Activated CD4-positive, alpha-beta T cell treated with anti-CD3 and anti-CD28 coated beads for 36 hours (primary cell): ENCODE results near the gene TRPM2. TPM values are rescaled to one million over a fixed set of nuclear protein-coding genes. Genes with fewer than 3 reads are reported as not detected.

Source experiments
- ATAC-seq: fragments of 200-7000 bp; cut with Tn5 transposase; one replicate; pipeline ENCODE4 v1.10.0; 2021; ENCODE audit warnings: mild to moderate bottlenecking, moderate library complexity
- CTCF ChIA-PET: fragments of 350-600 bp; sonication (Branson Sonifier 250); formaldehyde crosslinking; loops from one replicate; lab custom pipeline; 2021; ENCODE audit warnings: antibody characterized with exemption; lab: Charles Lee
- POLR2A ChIA-PET: fragments of 350-600 bp; sonication (Branson Sonifier 250); formaldehyde crosslinking; loops from one replicate; lab custom pipeline; 2021; ENCODE audit warnings: antibody characterized with exemption, inconsistent platforms; lab: Charles Lee
- DNase-seq: peaks from one replicate; pipeline ENCODE4 v3.0.0-alpha.2; 2020
- H3K27ac Mint-ChIP-seq: one replicate; pipeline ENCODE4 v1.8.0; 2021; ENCODE audit warnings: mixed read lengths
- H3K27me3 Mint-ChIP-seq: one replicate; pipeline ENCODE4 v1.8.0; 2021; ENCODE audit warnings: mixed read lengths
- H3K36me3 Mint-ChIP-seq: one replicate; pipeline ENCODE4 v1.8.0; 2021; ENCODE audit warnings: low read depth, mixed read lengths
- H3K4me1 Mint-ChIP-seq: one replicate; pipeline ENCODE4 v1.8.0; 2021; ENCODE audit warnings: mixed read lengths
- H3K4me3 Mint-ChIP-seq: one replicate; pipeline ENCODE4 v1.8.0; 2021; ENCODE audit warnings: mild to moderate bottlenecking, moderate library complexity, mixed read lengths
- H3K9me3 Mint-ChIP-seq: one replicate; pipeline ENCODE4 v1.8.0; 2021; ENCODE audit warnings: low read depth, mixed read lengths
- intact Hi-C, 2 experiments: fragments of 100-400 bp; cut with DNase I in 1 of 2; cut with micrococcal nuclease in 1 of 2; formaldehyde crosslinking; loops; one replicate each; pipeline versions ENCODE4 v1.14.2 to v1.15.1; 2022 to 2024; cut with DNase I, micrococcal nuclease
- total RNA-seq, 2 experiments: library from RNA; stranded (reverse); gene quantifications; one replicate each; pipeline ENCODE4 v1.2.3, GENCODE V29; 2021

TRPM2 gene
- total RNA-seq, result 1 to 10 TPM; 1.5 to 1.7 TPM

- Mint-ChIP-seq H3K27me3 (peaks cover 6% of the 10 kb centered on the region), H3K9me3 (no peaks in the 10 kb centered on the region), H3K4me3 (peak within 1 kb of the TSS; percentile 44), H3K36me3 (no peaks in the 10 kb centered on the region), H3K27ac (peak within 1 kb of the TSS; percentile 80), H3K4me1 (peaks cover 43% of the 10 kb centered on the region)
- intact Hi-C loops, result no loop called here
- POLR2A ChIA-PET, result interaction anchor here (1.3 kb wide), 1 partner anchor 22 kb away, joined by 3 read pairs; no protein-coding TSS in a partner anchor
- ATAC-seq (peak; percentile 42), DNase-seq (peak; percentile 48)
- CTCF ChIA-PET, result interaction anchor here (1.6 kb wide), 1 partner anchor 10 kb away, joined by 9 read pairs; no protein-coding TSS in a partner anchor
Observed at GRCh38 chr21:44353191-44353970, at the start of gene TRPM2. TSS of gene TRPM2 (plus strand) at chr21:44353621. CDS start at chr21:44353701, 80 bp downstream.

- POLR2A ChIA-PET, result interaction anchor here (0.6 kb wide), 1 partner anchor 289 kb away, joined by 3 read pairs; no protein-coding TSS in a partner anchor
- intact Hi-C loops, result loop anchor here in 1 of 2 experiments (5.0 kb wide), 1 partner anchor 183 kb away; no protein-coding TSS in a partner anchor
- Mint-ChIP-seq H3K4me1 (peaks cover 40% of the 10 kb centered on the region), H3K27me3 (no peaks in the 10 kb centered on the region), H3K27ac (no peak overlapping the region), H3K9me3 (no peaks in the 10 kb centered on the region), H3K4me3 (no peak overlapping the region), H3K36me3 (peaks cover 27% of the 10 kb centered on the region)
- CTCF ChIA-PET, result interaction anchor here (0.6 to 0.8 kb wide), 2 partner anchors 293 to 1462 kb away, joined by 3 read pairs; no protein-coding TSS in a partner anchor
- ATAC-seq (no peak), DNase-seq (no peak)
Observed at GRCh38 chr21:44304011-44304616, 49.3 kb upstream of the TRPM2 start.

- no peak overlapping the region for H3K4me3 Mint-ChIP-seq
- peaks cover 29% of the 10 kb centered on the region for H3K36me3 Mint-ChIP-seq
- POLR2A ChIA-PET, result no interaction called here
Observed at GRCh38 chr21:44304877-44305293, 48.5 kb upstream of the TRPM2 start.

GRCh38 chr21:44305691-44306090 lies 47.7 kb upstream of the TRPM2 start:
- ChIA-PET POLR2A (no interaction called here), CTCF (interaction anchor here (0.6 kb wide), 1 partner anchor 212 kb away, joined by 4 read pairs; no protein-coding TSS in a partner anchor)
- Mint-ChIP-seq H3K27ac (no peak overlapping the region), H3K36me3 (peaks cover 29% of the 10 kb centered on the region), H3K9me3 (no peaks in the 10 kb centered on the region), H3K4me1 (peaks cover 37% of the 10 kb centered on the region), H3K4me3 (no peak overlapping the region), H3K27me3 (no peaks in the 10 kb centered on the region)
- intact Hi-C loops, result no loop called here
- ATAC-seq (no peak), DNase-seq (no peak)

More at GRCh38 chr21:44304877-44305293, 48.5 kb upstream of the TRPM2 start:
- Mint-ChIP-seq H3K27me3 (no peaks in the 10 kb centered on the region), H3K4me1 (peaks cover 38% of the 10 kb centered on the region), H3K9me3 (no peaks in the 10 kb centered on the region), H3K27ac (peak overlapping the region; percentile 65)
- ATAC-seq (peak; percentile 55), DNase-seq (peak; percentile 71)
- CTCF ChIA-PET, result interaction anchor here (0.6 to 0.8 kb wide), 2 partner anchors 211 to 294 kb away, joined by 3 to 4 read pairs; no protein-coding TSS in a partner anchor
- intact Hi-C loops, result loop anchor here in 1 of 2 experiments (5.0 kb wide), 1 partner anchor 182 kb away; no protein-coding TSS in a partner anchor

GRCh38 chr21:44306936-44307704 lies 46.3 kb upstream of the TRPM2 start:
- H3K36me3 Mint-ChIP-seq, result peaks cover 32% of the 10 kb centered on the region
- CTCF ChIA-PET, result no interaction called here
- no peak overlapping the region for H3K4me3 Mint-ChIP-seq
- no peak for DNase-seq
- no peaks in the 10 kb centered on the region for H3K27me3 Mint-ChIP-seq
- intact Hi-C loops, result no loop called here
- ATAC-seq, result no peak
- no peak overlapping the region for H3K27ac Mint-ChIP-seq
- POLR2A ChIA-PET, result no interaction called here
- no peaks in the 10 kb centered on the region for H3K9me3 Mint-ChIP-seq
- H3K4me1 Mint-ChIP-seq, result peaks cover 23% of the 10 kb centered on the region

GRCh38 chr21:44310628-44311507 lies 42.6 kb upstream of the TRPM2 start:
- Mint-ChIP-seq H3K9me3 (no peaks in the 10 kb centered on the region), H3K27me3 (no peaks in the 10 kb centered on the region), H3K4me3 (no peak overlapping the region), H3K4me1 (peaks cover 2% of the 10 kb centered on the region), H3K27ac (no peak overlapping the region), H3K36me3 (peaks cover 24% of the 10 kb centered on the region)
- ATAC-seq (no peak), DNase-seq (no peak)
- ChIA-PET CTCF (interaction anchor here (0.7 kb wide), 1 partner anchor 73 kb away, joined by 4 read pairs; no protein-coding TSS in a partner anchor), POLR2A (no interaction called here)
- intact Hi-C loops, result no loop called here

- Mint-ChIP-seq H3K4me1 (peaks cover 2% of the 10 kb centered on the region), H3K9me3 (no peaks in the 10 kb centered on the region), H3K4me3 (no peak overlapping the region), H3K27me3 (no peaks in the 10 kb centered on the region), H3K36me3 (peaks cover 25% of the 10 kb centered on the region), H3K27ac (no peak overlapping the region)
- POLR2A ChIA-PET, result no interaction called here
- intact Hi-C loops, result no loop called here
- DNase-seq (no peak), ATAC-seq (no peak)
- CTCF ChIA-PET, result no interaction called here
Observed at GRCh38 chr21:44312089-44312488, 41.3 kb upstream of the TRPM2 start.

GRCh38 chr21:44312716-44313115 lies 40.7 kb upstream of the TRPM2 start:
- Mint-ChIP-seq H3K9me3 (no peaks in the 10 kb centered on the region), H3K27ac (no peak overlapping the region), H3K27me3 (no peaks in the 10 kb centered on the region), H3K4me1 (no peaks in the 10 kb centered on the region), H3K36me3 (peaks cover 21% of the 10 kb centered on the region), H3K4me3 (no peak overlapping the region)
- CTCF ChIA-PET, result no interaction called here
- ATAC-seq (no peak), DNase-seq (no peak)
- intact Hi-C loops, result no loop called here
- POLR2A ChIA-PET, result no interaction called here

- H3K9me3 Mint-ChIP-seq, result no peaks in the 10 kb centered on the region
- H3K4me3 Mint-ChIP-seq, result no peak overlapping the region
- no peaks in the 10 kb centered on the region for H3K4me1 Mint-ChIP-seq
- H3K36me3 Mint-ChIP-seq, result peaks cover 15% of the 10 kb centered on the region
- H3K27me3 Mint-ChIP-seq, result no peaks in the 10 kb centered on the region
- no peak overlapping the region for H3K27ac Mint-ChIP-seq
- DNase-seq (no peak), ATAC-seq (no peak)
- intact Hi-C loops, result no loop called here
- ChIA-PET CTCF (no interaction called here), POLR2A (no interaction called here)
Observed at GRCh38 chr21:44313451-44313850, 40.0 kb upstream of the TRPM2 start.

- ATAC-seq (no peak), DNase-seq (no peak)
- intact Hi-C loops, result no loop called here
- Mint-ChIP-seq H3K36me3 (peaks cover 12% of the 10 kb centered on the region), H3K27ac (no peak overlapping the region), H3K4me1 (no peaks in the 10 kb centered on the region), H3K27me3 (no peaks in the 10 kb centered on the region), H3K4me3 (no peak overlapping the region), H3K9me3 (no peaks in the 10 kb centered on the region)
- ChIA-PET POLR2A (no interaction called here), CTCF (no interaction called here)
Observed at GRCh38 chr21:44314128-44314527, 39.3 kb upstream of the TRPM2 start.
